ENCODE data around the gene LCE4A.

The LCE4A gene

DNA sequence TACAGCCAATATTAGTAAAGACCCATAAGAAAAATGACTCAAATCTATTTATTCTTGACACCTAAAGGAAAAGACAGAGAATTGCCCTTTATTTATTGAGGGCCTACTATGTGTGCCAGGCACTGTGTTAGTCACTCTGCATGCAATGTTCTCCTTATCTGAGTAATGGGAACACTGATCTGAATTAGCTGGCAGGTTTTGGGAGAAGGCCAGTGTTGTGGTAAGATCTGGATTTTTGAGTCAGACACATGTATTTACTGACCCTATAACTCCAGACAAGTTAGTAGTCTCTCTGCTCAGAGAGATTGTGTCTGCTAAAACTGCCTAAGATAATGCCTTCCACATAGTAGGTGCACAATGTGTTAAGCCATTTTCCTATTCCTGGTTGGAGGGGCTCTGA, 17.3 kb downstream of the LCE4A start:
- H3K4me1 Mint-ChIP-seq: no peaks in the 10 kb centered on the region
- ATAC-seq (replicated peaks) (no peak), DNase-seq (no peak)
- no peaks in the 10 kb centered on the region for H3K36me3 Mint-ChIP-seq
- H3K9me3 Mint-ChIP-seq: no peaks in the 10 kb centered on the region
- H3K27ac Mint-ChIP-seq: no peak overlapping the region
- no peak overlapping the region for H3K4me3 Mint-ChIP-seq
- peaks cover 0 to 4% of the 10 kb centered on the region in 2 donors for H3K27me3 Mint-ChIP-seq

DNA sequence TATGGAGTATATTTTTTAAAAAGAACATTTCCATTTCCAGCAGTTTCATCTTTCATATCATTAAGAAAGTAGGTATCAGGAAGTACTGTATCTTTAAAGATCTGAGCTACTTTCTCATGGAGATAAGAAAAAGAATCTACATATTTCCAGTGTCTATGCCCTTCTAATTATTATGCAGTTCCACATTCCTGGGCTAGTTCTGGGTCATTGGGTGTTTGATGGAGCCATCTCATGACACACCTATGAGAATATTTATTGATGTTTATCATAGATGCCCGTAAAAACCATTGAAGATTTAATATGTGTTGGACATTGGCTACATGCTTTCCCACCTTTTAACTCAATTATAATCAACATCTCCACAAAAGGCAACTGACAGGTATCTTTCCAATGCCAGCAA, 21.0 kb downstream of the LCE4A start:
- no peak overlapping the region for H3K4me3 Mint-ChIP-seq
- DNase-seq: no peak
- no peak for ATAC-seq (replicated peaks)
- H3K27me3 Mint-ChIP-seq: peaks cover 0 to 4% of the 10 kb centered on the region in 2 donors
- no peaks in the 10 kb centered on the region for H3K36me3 Mint-ChIP-seq
- H3K4me1 Mint-ChIP-seq: no peaks in the 10 kb centered on the region
- H3K27ac Mint-ChIP-seq: no peak overlapping the region
- H3K9me3 Mint-ChIP-seq: no peaks in the 10 kb centered on the region

GRCh38 chr1:152735648-152736047, 27.7 kb downstream of the LCE4A start:
- no peaks in the 10 kb centered on the region for H3K4me1 Mint-ChIP-seq
- DNase-seq (no peak), ATAC-seq (replicated peaks) (no peak)
- no peaks in the 10 kb centered on the region for H3K9me3 Mint-ChIP-seq
- no peak overlapping the region for H3K4me3 Mint-ChIP-seq
- no peak overlapping the region for H3K27ac Mint-ChIP-seq
- no peaks in the 10 kb centered on the region for H3K36me3 Mint-ChIP-seq
- peaks cover 22 to 32% of the 10 kb centered on the region in 2 donors for H3K27me3 Mint-ChIP-seq

DNA sequence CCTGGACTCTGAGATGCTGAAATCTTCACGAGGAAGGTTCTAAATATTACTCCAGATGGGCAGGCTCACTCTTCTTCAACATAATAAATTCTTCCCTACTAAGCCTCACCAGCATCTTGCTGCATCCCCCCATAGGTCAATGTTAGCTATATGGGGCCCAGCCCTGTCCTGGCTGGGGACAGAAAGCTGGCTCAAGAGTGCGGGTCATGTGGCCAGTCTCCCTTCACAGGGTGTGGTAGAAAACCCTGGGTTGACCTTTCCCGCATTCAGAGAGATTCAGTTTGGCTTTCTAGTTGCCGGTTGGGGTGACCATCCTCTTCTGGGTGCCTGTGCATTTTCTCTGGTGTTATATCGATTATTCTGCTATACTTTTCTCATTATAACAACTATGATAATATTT, 30.0 kb downstream of the LCE4A start:
- H3K9me3 Mint-ChIP-seq: no peaks in the 10 kb centered on the region
- H3K4me3 Mint-ChIP-seq: no peak overlapping the region
- H3K27me3 Mint-ChIP-seq: peaks cover 26 to 32% of the 10 kb centered on the region in 2 donors
- no peak for DNase-seq
- H3K27ac Mint-ChIP-seq: no peak overlapping the region
- no peaks in the 10 kb centered on the region for H3K36me3 Mint-ChIP-seq
- ATAC-seq (replicated peaks): no peak
- no peaks in the 10 kb centered on the region for H3K4me1 Mint-ChIP-seq

- no peak for DNase-seq
- H3K27me3 Mint-ChIP-seq: peaks cover 32 to 35% of the 10 kb centered on the region in 2 donors
- no peaks in the 10 kb centered on the region for H3K9me3 Mint-ChIP-seq
- ATAC-seq (replicated peaks): no peak
- H3K36me3 Mint-ChIP-seq: no peaks in the 10 kb centered on the region
- H3K27ac Mint-ChIP-seq: no peak overlapping the region
- no peak overlapping the region for H3K4me3 Mint-ChIP-seq
- H3K4me1 Mint-ChIP-seq: no peaks in the 10 kb centered on the region
These were observed 31.9 kb downstream of the LCE4A start for GRCh38 chr1:152739841-152740240.

DNA sequence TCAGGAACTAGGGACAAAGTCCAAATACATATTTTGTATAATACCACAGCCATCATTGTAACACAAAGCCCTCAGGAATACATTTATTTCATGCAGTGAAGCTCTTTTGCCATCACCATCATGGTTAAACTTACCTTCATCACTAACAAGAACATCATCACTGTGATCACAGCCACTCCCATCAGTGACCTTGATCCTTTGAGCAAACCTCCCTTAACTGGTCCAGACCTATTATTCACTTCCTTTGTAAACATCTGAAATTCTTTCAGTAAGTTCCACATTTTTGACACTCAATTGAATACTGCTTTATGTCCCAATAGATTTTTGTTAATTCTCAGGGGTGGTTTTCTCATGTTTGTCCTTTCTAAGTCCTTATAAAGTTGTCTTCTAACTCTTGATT, 33.7 kb downstream of the LCE4A start:
- no peaks in the 10 kb centered on the region for H3K9me3 Mint-ChIP-seq
- H3K4me1 Mint-ChIP-seq: no peaks in the 10 kb centered on the region
- H3K36me3 Mint-ChIP-seq: no peaks in the 10 kb centered on the region
- no peak overlapping the region for H3K4me3 Mint-ChIP-seq
- ATAC-seq (replicated peaks): no peak
- no peak for DNase-seq
- peaks cover 20 to 26% of the 10 kb centered on the region in 2 donors for H3K27me3 Mint-ChIP-seq
- H3K27ac Mint-ChIP-seq: no peak overlapping the region

DNA sequence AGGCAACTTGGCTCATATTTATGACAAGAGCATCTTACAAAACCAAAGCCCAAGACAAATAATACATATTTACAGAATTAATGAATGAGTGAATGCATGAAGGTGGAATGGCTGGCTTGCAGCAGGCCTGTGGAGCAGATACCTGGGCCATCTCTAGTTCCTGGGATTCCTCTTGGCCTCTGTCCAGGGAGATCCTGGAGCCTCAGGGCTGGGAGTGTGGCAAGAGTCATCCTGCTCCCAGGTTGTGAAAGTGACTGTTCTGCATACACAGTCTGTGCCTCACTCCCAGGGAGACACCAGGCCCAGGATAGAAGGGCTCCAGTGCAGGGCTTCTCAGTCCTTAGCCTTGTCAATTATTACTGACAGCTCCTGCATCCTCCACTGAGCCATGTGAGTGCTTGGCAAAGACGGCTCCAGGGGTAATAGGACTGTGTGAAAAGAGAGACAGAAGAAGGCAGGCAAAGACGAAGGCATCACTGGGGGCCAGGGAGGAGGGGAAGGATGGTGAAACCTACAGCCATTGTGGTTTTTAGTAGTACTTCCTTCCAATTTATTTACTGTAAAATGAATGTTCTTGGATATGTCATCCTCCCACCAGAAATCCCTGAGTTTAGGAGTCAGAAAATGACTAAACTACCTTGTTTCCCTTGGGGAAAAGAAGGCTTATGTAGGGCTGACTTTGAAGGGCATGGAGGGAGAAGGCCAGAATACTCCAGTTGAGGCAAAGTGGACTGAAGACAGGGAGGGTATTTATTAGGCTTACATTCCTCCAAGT, 35.6 kb downstream of the LCE4A start:
- Mint-ChIP-seq H3K27ac (no peak overlapping the region), H3K27me3 (peaks cover 10 to 18% of the 10 kb centered on the region in 2 donors)

DNA sequence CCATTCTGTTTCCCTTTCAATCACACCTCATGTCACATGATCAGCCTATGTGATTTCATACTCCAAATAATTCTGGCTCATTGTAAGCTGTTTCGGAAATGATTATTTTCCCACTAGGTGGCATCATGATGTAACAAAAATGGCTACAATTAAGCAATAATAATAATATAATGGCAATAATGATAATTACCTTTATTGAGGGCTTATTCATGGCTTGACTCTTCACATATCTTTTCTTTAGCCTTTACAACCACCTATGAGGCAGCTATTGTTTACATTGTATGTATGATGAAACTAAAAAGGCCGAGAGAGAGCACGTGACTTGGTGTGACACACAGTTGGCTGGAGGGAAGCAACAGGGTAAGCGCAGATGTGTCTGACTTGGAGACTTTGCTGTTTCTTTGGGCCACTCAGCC, 37.3 kb downstream of the LCE4A start:
- Mint-ChIP-seq H3K27ac (no peak overlapping the region), H3K27me3 (peaks cover 22 to 23% of the 10 kb centered on the region in 2 donors), H3K4me1 (no peaks in the 10 kb centered on the region), H3K9me3 (no peaks in the 10 kb centered on the region), H3K36me3 (no peaks in the 10 kb centered on the region), H3K4me3 (no peak overlapping the region)
- ATAC-seq (replicated peaks): no peak
- no peak for DNase-seq

More for the DNA sequence above, 35.6 kb downstream of the LCE4A start:
- Mint-ChIP-seq H3K4me3 (no peak overlapping the region), H3K9me3 (no peaks in the 10 kb centered on the region), H3K4me1 (no peaks in the 10 kb centered on the region), H3K36me3 (no peaks in the 10 kb centered on the region)
- DNase-seq (no peak), ATAC-seq (replicated peaks) (no peak)

- H3K9me3 Mint-ChIP-seq: no peaks in the 10 kb centered on the region
- ATAC-seq (replicated peaks): no peak
- no peak overlapping the region for H3K27ac Mint-ChIP-seq
- no peak for DNase-seq
- H3K36me3 Mint-ChIP-seq: no peaks in the 10 kb centered on the region
- H3K4me1 Mint-ChIP-seq: no peaks in the 10 kb centered on the region
- H3K4me3 Mint-ChIP-seq: no peak overlapping the region
- peaks cover 25 to 29% of the 10 kb centered on the region in 2 donors for H3K27me3 Mint-ChIP-seq
These were observed 37.9 kb downstream of the LCE4A start for GRCh38 chr1:152745765-152746444.

DNA sequence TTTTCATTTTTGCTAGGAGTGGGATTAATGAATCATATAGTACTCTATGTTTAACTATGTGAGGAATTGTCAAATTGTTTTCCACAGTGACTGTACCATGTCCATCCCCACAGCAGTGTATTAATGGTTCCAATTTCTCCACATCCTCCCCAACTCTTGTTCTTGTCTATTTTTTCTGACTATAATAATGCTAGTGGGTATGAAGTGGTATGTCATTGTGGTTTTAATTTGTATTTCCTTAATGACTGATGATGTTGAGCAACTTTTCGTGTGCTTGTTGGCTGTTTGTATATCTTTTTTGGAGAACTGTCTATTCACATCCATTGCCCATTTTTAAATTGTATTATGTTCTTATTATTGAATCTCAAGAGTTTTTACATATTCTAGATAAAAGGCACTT, 39.9 kb downstream of the LCE4A start:
- H3K27ac Mint-ChIP-seq: no peak overlapping the region
- H3K4me3 Mint-ChIP-seq: no peak overlapping the region
- ATAC-seq (replicated peaks) (no peak), DNase-seq (no peak)
- H3K36me3 Mint-ChIP-seq: no peaks in the 10 kb centered on the region
- H3K4me1 Mint-ChIP-seq: no peaks in the 10 kb centered on the region
- no peaks in the 10 kb centered on the region for H3K9me3 Mint-ChIP-seq
- peaks cover 29 to 38% of the 10 kb centered on the region in 2 donors for H3K27me3 Mint-ChIP-seq

DNA sequence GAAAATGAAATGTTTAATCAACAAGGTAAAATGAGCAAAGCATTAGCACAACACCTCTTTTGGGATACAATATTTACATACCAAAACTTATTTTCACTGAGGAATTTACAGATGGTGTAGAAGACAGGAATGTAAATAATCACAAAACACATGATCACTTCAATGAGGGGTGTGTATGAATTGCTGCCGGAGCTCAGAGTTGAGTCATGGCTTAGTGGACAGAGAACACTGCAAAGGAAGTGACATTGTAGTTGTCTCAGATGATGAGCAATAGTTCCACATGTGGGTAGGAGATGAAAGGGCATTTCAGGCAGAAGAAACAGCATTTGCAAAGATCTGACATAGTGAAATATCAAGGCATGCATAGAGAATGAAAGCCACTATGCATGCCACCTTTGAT, 44.3 kb downstream of the LCE4A start:
- no peak for DNase-seq
- H3K9me3 Mint-ChIP-seq: no peaks in the 10 kb centered on the region
- H3K36me3 Mint-ChIP-seq: no peaks in the 10 kb centered on the region
- no peaks in the 10 kb centered on the region for H3K4me1 Mint-ChIP-seq
- H3K27me3 Mint-ChIP-seq: peaks cover 29 to 47% of the 10 kb centered on the region in 2 donors
- no peak overlapping the region for H3K4me3 Mint-ChIP-seq
- ATAC-seq (replicated peaks): no peak
- no peak overlapping the region for H3K27ac Mint-ChIP-seq

- no peak overlapping the region for H3K27ac Mint-ChIP-seq
- H3K27me3 Mint-ChIP-seq: peaks cover 29 to 43% of the 10 kb centered on the region in 2 donors
- no peak for DNase-seq
- no peak overlapping the region for H3K4me3 Mint-ChIP-seq
- no peaks in the 10 kb centered on the region for H3K9me3 Mint-ChIP-seq
- ATAC-seq (replicated peaks): no peak
- no peaks in the 10 kb centered on the region for H3K36me3 Mint-ChIP-seq
- no peaks in the 10 kb centered on the region for H3K4me1 Mint-ChIP-seq
These were observed 45.6 kb downstream of the LCE4A start for GRCh38 chr1:152753586-152753985.

DNA sequence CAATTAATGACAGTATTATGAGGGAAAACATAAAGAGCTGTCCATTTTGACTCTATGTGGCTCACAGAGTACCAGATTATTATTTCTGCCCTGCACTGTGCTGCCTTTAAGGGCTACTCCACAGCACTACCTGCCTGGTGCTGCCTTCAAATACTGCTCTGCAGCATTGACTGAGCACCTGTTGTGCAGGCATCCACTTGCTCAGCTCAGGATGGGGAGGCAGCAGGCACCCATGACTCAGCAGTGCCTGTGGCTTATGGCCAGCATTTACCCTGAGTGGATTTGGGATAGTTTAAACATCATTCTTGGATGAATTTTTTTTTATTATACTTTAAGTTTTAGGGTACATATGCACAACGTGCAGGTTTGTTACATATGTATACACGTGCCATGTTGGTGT, 48.9 kb downstream of the LCE4A start:
- no peak overlapping the region for H3K4me3 Mint-ChIP-seq

GRCh38 chr1:152757747-152758146, 49.8 kb downstream of the LCE4A start, which contains the start of gene KPRP:
TSS of gene KPRP (plus strand) at chr1:152758025. CDS start at chr1:152759589, 1,564 bp downstream.
- H3K4me1 Mint-ChIP-seq: no peaks in the 10 kb centered on the region
- H3K9me3 Mint-ChIP-seq: no peaks in the 10 kb centered on the region
- no peak for ATAC-seq (replicated peaks)
- DNase-seq: no peak
- H3K4me3 Mint-ChIP-seq: no peak within 1 kb of the TSS
- no peak within 1 kb of the TSS for H3K27ac Mint-ChIP-seq
- no peaks in the 10 kb centered on the region for H3K36me3 Mint-ChIP-seq
- peaks cover 22 to 24% of the 10 kb centered on the region in 2 donors for H3K27me3 Mint-ChIP-seq

More for the DNA sequence above, 48.9 kb downstream of the LCE4A start:
- H3K27ac Mint-ChIP-seq: no peak overlapping the region
- peaks cover 29 to 30% of the 10 kb centered on the region in 2 donors for H3K27me3 Mint-ChIP-seq
- H3K9me3 Mint-ChIP-seq: no peaks in the 10 kb centered on the region
- H3K36me3 Mint-ChIP-seq: no peaks in the 10 kb centered on the region
- DNase-seq (no peak), ATAC-seq (replicated peaks) (no peak)
- no peaks in the 10 kb centered on the region for H3K4me1 Mint-ChIP-seq

GRCh38 chr1:152758636-152759035, 50.7 kb downstream of the LCE4A start:
- no peaks in the 10 kb centered on the region for H3K9me3 Mint-ChIP-seq
- H3K36me3 Mint-ChIP-seq: no peaks in the 10 kb centered on the region

More at GRCh38 chr1:152758636-152759035, 50.7 kb downstream of the LCE4A start:
- ATAC-seq (replicated peaks) (no peak), DNase-seq (no peak)
- Mint-ChIP-seq H3K27ac (no peak overlapping the region), H3K27me3 (peaks cover 16 to 22% of the 10 kb centered on the region in 2 donors), H3K4me3 (no peak overlapping the region), H3K4me1 (no peaks in the 10 kb centered on the region)
